ENCODE results near the gene PWWP2B. TPM values are rescaled to one million over a fixed set of nuclear protein-coding genes. Genes with fewer than 3 reads are reported as not detected.

PWWP2B gene
- total and polyA plus RNA-seq, 9 of the 15 experiments (the other 6 are each of a cell fraction or from before 2014, with no cell fraction given), result 0.07 to 9.2 (median 1.6) TPM; not detected in 1

- no peak for TF ChIP-seq ZNF318 (IDR thresholded peaks at IDR 0.05; ENCODE audit: borderline replicate concordance in 1 of 2, low read depth in 1 of 2)
- TF ChIP-seq, protein P1, sequence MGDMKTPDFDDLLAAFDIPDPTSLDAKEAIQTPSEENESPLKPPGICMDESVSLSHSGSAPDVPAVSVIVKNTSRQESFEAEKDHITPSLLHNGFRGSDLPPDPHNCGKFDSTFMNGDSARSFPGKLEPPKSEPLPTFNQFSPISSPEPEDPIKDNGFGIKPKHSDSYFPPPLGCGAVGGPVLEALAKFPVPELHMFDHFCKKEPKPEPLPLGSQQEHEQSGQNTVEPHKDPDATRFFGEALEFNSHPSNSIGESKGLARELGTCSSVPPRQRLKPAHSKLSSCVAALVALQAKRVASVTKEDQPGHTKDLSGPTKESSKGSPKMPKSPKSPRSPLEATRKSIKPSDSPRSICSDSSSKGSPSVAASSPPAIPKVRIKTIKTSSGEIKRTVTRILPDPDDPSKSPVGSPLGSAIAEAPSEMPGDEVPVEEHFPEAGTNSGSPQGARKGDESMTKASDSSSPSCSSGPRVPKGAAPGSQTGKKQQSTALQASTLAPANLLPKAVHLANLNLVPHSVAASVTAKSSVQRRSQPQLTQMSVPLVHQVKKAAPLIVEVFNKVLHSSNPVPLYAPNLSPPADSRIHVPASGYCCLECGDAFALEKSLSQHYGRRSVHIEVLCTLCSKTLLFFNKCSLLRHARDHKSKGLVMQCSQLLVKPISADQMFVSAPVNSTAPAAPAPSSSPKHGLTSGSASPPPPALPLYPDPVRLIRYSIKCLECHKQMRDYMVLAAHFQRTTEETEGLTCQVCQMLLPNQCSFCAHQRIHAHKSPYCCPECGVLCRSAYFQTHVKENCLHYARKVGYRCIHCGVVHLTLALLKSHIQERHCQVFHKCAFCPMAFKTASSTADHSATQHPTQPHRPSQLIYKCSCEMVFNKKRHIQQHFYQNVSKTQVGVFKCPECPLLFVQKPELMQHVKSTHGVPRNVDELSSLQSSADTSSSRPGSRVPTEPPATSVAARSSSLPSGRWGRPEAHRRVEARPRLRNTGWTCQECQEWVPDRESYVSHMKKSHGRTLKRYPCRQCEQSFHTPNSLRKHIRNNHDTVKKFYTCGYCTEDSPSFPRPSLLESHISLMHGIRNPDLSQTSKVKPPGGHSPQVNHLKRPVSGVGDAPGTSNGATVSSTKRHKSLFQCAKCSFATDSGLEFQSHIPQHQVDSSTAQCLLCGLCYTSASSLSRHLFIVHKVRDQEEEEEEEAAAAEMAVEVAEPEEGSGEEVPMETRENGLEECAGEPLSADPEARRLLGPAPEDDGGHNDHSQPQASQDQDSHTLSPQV (IDR thresholded peaks at IDR 0.05), result peak; percentile 38
These were observed 49.9 kb downstream of the PWWP2B start (continued) for GRCh38 chr10:132446661-132447445.

Data from K562 (cell line).